ENCODE results near the gene HOXC12.

HOXC12 gene

DNA sequence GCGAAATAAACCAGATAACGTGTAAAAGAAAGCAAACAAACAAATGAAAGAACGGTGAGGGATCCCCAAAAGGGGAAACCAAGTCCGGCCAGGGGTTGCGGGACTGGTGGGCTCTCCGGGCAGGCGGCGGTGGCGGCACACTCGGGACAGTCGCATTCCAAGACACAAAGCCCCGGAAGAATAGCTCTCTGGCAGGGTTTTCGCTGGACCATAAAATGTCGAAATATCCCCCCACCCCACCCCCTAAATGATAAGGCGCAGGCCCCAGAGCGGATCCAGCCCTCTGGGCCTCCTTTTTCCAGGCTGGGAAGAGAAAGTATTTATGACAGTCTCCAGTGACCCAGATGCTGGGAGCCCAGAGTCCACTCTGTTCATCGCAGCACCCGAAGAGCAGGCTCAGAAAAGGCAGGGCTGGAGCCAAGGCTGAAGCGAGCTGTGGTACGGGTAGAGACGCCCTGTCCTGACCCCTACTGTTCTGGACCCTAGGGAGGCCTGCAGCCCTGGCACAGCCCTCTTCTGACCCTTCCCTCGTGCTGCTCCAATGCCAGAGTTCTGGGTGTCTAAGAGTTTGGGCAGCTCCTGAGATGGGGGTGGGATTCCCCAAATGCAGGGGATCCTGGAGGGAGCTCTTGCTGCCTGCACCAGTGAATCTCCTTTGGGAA is 52.0 kb downstream of the HOXC12 start:
- TF ChIP-seq, protein P1, sequence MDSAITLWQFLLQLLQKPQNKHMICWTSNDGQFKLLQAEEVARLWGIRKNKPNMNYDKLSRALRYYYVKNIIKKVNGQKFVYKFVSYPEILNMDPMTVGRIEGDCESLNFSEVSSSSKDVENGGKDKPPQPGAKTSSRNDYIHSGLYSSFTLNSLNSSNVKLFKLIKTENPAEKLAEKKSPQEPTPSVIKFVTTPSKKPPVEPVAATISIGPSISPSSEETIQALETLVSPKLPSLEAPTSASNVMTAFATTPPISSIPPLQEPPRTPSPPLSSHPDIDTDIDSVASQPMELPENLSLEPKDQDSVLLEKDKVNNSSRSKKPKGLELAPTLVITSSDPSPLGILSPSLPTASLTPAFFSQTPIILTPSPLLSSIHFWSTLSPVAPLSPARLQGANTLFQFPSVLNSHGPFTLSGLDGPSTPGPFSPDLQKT (IDR thresholded peaks at IDR 0.05; ENCODE audit: borderline replicate concordance, low read depth, low read length), result no peak
- TF ChIP-seq, protein P2, sequence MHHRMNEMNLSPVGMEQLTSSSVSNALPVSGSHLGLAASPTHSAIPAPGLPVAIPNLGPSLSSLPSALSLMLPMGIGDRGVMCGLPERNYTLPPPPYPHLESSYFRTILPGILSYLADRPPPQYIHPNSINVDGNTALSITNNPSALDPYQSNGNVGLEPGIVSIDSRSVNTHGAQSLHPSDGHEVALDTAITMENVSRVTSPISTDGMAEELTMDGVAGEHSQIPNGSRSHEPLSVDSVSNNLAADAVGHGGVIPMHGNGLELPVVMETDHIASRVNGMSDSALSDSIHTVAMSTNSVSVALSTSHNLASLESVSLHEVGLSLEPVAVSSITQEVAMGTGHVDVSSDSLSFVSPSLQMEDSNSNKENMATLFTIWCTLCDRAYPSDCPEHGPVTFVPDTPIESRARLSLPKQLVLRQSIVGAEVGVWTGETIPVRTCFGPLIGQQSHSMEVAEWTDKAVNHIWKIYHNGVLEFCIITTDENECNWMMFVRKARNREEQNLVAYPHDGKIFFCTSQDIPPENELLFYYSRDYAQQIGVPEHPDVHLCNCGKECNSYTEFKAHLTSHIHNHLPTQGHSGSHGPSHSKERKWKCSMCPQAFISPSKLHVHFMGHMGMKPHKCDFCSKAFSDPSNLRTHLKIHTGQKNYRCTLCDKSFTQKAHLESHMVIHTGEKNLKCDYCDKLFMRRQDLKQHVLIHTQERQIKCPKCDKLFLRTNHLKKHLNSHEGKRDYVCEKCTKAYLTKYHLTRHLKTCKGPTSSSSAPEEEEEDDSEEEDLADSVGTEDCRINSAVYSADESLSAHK (tag by site-specific recombination; IDR thresholded peaks at IDR 0.05), result peak; percentile 42
- Histone ChIP-seq H3K9me3 (ENCODE audit: control insufficient read depth, insufficient read depth, low read depth, low read length) (no peaks in the 10 kb centered on the region), H3K4me3 (ENCODE audit: low read depth, low read length) (no peak overlapping the region), H3K27ac (ENCODE audit: extremely low read depth, low read depth, low read length) (peak overlapping the region; percentile 45; the same call in 1 of the 2 replicates), H3K36me3 (ENCODE audit: control insufficient read depth in 2 of 2, insufficient read depth in 1 of 2, low read length in 2 of 2) (peaks cover 8 to 15% of the 10 kb centered on the region in 2 experiments; a peak in 2 of 3 replicates), H3K4me1 (ENCODE audit: control insufficient read depth, insufficient read depth, low read length) (peaks cover 37% of the 10 kb centered on the region)
- POLR2A ChIA-PET, result no interaction called here
- CTCF ChIA-PET, result interaction anchor here (0.8 to 7.9 kb wide), 19 partner anchors 10 to 373 kb away, joined by 3 to 111 read pairs (median 9); partner anchors contain the start of genes HOXC10, HOXC5, HOXC6 and SMUG1

DNA sequence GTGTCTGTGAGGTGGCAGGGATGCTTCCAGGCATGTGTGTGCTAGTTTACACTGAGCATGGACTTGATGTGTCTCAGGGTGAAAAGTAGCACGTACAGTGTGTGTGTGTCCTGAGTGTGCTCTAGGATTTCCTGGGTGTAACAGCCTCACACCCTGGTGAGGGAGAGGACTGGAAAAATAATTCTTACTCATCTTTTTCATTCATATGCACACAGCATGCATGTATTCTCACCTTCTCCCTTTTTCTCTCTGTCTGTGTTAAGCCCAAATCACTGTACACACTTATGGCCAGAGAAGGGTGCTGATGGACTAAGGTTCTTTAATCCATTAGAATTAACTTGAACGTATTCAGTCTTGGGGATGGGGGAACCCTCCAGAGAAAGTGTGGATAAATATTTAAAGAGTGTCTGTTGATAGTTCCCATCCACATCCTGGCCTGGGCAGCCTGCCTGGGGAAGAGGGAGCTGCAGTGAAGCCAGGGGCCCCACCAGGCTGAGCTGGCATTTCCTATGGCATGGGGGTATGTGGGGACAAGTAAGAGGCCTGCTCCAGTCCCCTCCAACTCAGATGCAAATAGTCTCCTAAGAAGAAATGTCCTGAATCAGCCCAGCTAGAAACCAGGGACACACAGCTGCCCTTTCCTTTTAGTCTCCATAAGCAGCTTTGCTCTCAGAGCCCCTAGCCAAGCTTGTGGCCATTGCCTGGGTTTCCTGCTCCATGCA is 53.0 kb downstream of the HOXC12 start:
- H3K36me3 ChIP-seq (ENCODE audit: control insufficient read depth in 2 of 2, insufficient read depth in 1 of 2, low read length in 2 of 2), result peaks cover 4 to 11% of the 10 kb centered on the region in 2 experiments; a peak in 1 of 3 replicates
- H3K4me3 ChIP-seq (ENCODE audit: low read depth, low read length), result no peak overlapping the region
- H3K4me1 ChIP-seq (ENCODE audit: control insufficient read depth, insufficient read depth, low read length), result peaks cover 35% of the 10 kb centered on the region
- TF ChIP-seq ZNF416 (tag by site-specific recombination; IDR thresholded peaks at IDR 0.05), result no peak
- TF ChIP-seq, protein P3, sequence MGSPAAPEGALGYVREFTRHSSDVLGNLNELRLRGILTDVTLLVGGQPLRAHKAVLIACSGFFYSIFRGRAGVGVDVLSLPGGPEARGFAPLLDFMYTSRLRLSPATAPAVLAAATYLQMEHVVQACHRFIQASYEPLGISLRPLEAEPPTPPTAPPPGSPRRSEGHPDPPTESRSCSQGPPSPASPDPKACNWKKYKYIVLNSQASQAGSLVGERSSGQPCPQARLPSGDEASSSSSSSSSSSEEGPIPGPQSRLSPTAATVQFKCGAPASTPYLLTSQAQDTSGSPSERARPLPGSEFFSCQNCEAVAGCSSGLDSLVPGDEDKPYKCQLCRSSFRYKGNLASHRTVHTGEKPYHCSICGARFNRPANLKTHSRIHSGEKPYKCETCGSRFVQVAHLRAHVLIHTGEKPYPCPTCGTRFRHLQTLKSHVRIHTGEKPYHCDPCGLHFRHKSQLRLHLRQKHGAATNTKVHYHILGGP (tag by site-specific recombination; IDR thresholded peaks at IDR 0.05), result peak; percentile 43; the same call in 1 of the 2 replicates
- TF ChIP-seq ZNF169 (tag by site-specific recombination; IDR thresholded peaks at IDR 0.05), result no peak
- TF ChIP-seq ZNF658 (tag by site-specific recombination; IDR thresholded peaks at IDR 0.05), result no peak
- TF ChIP-seq, protein P4, sequence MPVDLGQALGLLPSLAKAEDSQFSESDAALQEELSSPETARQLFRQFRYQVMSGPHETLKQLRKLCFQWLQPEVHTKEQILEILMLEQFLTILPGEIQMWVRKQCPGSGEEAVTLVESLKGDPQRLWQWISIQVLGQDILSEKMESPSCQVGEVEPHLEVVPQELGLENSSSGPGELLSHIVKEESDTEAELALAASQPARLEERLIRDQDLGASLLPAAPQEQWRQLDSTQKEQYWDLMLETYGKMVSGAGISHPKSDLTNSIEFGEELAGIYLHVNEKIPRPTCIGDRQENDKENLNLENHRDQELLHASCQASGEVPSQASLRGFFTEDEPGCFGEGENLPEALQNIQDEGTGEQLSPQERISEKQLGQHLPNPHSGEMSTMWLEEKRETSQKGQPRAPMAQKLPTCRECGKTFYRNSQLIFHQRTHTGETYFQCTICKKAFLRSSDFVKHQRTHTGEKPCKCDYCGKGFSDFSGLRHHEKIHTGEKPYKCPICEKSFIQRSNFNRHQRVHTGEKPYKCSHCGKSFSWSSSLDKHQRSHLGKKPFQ (tag by site-specific recombination; IDR thresholded peaks at IDR 0.05), result 0 out of 2 replicates have a peak, but pooled peaks have one; percentile 65
- TF ChIP-seq, protein P5, sequence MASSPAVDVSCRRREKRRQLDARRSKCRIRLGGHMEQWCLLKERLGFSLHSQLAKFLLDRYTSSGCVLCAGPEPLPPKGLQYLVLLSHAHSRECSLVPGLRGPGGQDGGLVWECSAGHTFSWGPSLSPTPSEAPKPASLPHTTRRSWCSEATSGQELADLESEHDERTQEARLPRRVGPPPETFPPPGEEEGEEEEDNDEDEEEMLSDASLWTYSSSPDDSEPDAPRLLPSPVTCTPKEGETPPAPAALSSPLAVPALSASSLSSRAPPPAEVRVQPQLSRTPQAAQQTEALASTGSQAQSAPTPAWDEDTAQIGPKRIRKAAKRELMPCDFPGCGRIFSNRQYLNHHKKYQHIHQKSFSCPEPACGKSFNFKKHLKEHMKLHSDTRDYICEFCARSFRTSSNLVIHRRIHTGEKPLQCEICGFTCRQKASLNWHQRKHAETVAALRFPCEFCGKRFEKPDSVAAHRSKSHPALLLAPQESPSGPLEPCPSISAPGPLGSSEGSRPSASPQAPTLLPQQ (tag by site-specific recombination; IDR thresholded peaks at IDR 0.05), result peak; percentile 38; the same call in 1 of the 2 replicates
- peak; percentile 16; the same call in 1 of the 2 replicates for TF ChIP-seq ZNF600 (tag by site-specific recombination; IDR thresholded peaks at IDR 0.05)
- no peak for TF ChIP-seq ZNF530 (tag by site-specific recombination; IDR thresholded peaks at IDR 0.05; ENCODE audit: low read depth)
- TF ChIP-seq, protein P6, sequence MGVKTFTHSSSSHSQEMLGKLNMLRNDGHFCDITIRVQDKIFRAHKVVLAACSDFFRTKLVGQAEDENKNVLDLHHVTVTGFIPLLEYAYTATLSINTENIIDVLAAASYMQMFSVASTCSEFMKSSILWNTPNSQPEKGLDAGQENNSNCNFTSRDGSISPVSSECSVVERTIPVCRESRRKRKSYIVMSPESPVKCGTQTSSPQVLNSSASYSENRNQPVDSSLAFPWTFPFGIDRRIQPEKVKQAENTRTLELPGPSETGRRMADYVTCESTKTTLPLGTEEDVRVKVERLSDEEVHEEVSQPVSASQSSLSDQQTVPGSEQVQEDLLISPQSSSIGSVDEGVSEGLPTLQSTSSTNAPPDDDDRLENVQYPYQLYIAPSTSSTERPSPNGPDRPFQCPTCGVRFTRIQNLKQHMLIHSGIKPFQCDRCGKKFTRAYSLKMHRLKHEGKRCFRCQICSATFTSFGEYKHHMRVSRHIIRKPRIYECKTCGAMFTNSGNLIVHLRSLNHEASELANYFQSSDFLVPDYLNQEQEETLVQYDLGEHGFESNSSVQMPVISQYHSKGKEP (tag by site-specific recombination; IDR thresholded peaks at IDR 0.05), result no peak
- H3K27ac ChIP-seq (ENCODE audit: extremely low read depth, low read depth, low read length), result peak overlapping the region; percentile 57; the same call in 1 of the 2 replicates
- no peaks in the 10 kb centered on the region for H3K9me3 ChIP-seq (ENCODE audit: control insufficient read depth, insufficient read depth, low read depth, low read length)
- ChIA-PET CTCF (interaction anchor here (0.5 to 7.9 kb wide), 22 partner anchors 9 to 261 kb away, joined by 3 to 111 read pairs (median 8); partner anchors contain the start of genes HOXC10, HOXC5, HOXC6 and SMUG1), POLR2A (interaction anchor here (0.6 to 2.6 kb wide), 6 partner anchors 7 to 184 kb away, joined by 3 to 39 read pairs (median 10); partner anchors contain the start of gene HOXC9)

All from HEK293 (cell line).